GM19328 (cell line): ENCODE measurements around the gene CDH4.

ENCODE experiments used
- ATAC-seq: cut with Tn5 transposase; IDR thresholded peaks from one replicate; pipeline ENCODE4 v1.9.1; 2021; ENCODE audit warnings: mild to moderate bottlenecking, moderate library complexity; ENCODE audit not compliant: unreplicated experiment

Gene CDH4

GRCh38 chr20:61480158-61480825, 228.2 kb downstream of the CDH4 start:
- no peak for ATAC-seq

- no peak for ATAC-seq
These were observed 230.2 kb downstream of the CDH4 start for GRCh38 chr20:61482056-61482887.

GRCh38 chr20:61482901-61483300, 230.8 kb downstream of the CDH4 start:
- no peak for ATAC-seq

- no peak for ATAC-seq
These were observed 231.4 kb downstream of the CDH4 start for GRCh38 chr20:61483336-61484067.

- no peak for ATAC-seq
These were observed 234.1 kb downstream of the CDH4 start for GRCh38 chr20:61486198-61486597.

- ATAC-seq: no peak
These were observed 235.4 kb downstream of the CDH4 start for GRCh38 chr20:61487346-61487996.

GRCh38 chr20:61487997-61488371, 235.9 kb downstream of the CDH4 start:
- ATAC-seq: no peak

GRCh38 chr20:61490721-61491120, 238.7 kb downstream of the CDH4 start:
- no peak for ATAC-seq

- ATAC-seq: no peak
These were observed 240.0 kb downstream of the CDH4 start for GRCh38 chr20:61492065-61492464.

- ATAC-seq: no peak
These were observed 241.8 kb downstream of the CDH4 start for GRCh38 chr20:61493798-61494305.

- no peak for ATAC-seq
These were observed 242.9 kb downstream of the CDH4 start for GRCh38 chr20:61494763-61495575.

GRCh38 chr20:61497029-61497627, 245.1 kb downstream of the CDH4 start:
- no peak for ATAC-seq

- ATAC-seq: no peak
These were observed 247.9 kb downstream of the CDH4 start for GRCh38 chr20:61499859-61500554.

- no peak for ATAC-seq
These were observed 248.8 kb downstream of the CDH4 start for GRCh38 chr20:61500791-61501321.

- ATAC-seq: no peak
These were observed 250.4 kb downstream of the CDH4 start for GRCh38 chr20:61502433-61502832.

GRCh38 chr20:61503106-61503505, 251.0 kb downstream of the CDH4 start:
- no peak for ATAC-seq

- ATAC-seq: no peak
These were observed 253.4 kb downstream of the CDH4 start for GRCh38 chr20:61505508-61505907.

- ATAC-seq: no peak
These were observed 255.7 kb downstream of the CDH4 start for GRCh38 chr20:61507778-61508177.
